ENCODE measurements around the gene CACNA1B. TPM values are rescaled to one million over a fixed set of nuclear protein-coding genes. Genes with fewer than 3 reads are reported as not detected.

The CACNA1B gene
- total RNA-seq, 4 donors from 2014 or later, result not detected

- ATAC-seq (ENCODE audit: low FRiP score), result no peak
- TF ChIP-seq, protein P1, sequence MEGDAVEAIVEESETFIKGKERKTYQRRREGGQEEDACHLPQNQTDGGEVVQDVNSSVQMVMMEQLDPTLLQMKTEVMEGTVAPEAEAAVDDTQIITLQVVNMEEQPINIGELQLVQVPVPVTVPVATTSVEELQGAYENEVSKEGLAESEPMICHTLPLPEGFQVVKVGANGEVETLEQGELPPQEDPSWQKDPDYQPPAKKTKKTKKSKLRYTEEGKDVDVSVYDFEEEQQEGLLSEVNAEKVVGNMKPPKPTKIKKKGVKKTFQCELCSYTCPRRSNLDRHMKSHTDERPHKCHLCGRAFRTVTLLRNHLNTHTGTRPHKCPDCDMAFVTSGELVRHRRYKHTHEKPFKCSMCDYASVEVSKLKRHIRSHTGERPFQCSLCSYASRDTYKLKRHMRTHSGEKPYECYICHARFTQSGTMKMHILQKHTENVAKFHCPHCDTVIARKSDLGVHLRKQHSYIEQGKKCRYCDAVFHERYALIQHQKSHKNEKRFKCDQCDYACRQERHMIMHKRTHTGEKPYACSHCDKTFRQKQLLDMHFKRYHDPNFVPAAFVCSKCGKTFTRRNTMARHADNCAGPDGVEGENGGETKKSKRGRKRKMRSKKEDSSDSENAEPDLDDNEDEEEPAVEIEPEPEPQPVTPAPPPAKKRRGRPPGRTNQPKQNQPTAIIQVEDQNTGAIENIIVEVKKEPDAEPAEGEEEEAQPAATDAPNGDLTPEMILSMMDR (IDR thresholded peaks at IDR 0.05), result no peak
- no peak for DNase-seq (ENCODE audit: low spot score)
Measured at GRCh38 chr9:137870432-137870831, 7.2 kb upstream of the CACNA1B start.

DNA sequence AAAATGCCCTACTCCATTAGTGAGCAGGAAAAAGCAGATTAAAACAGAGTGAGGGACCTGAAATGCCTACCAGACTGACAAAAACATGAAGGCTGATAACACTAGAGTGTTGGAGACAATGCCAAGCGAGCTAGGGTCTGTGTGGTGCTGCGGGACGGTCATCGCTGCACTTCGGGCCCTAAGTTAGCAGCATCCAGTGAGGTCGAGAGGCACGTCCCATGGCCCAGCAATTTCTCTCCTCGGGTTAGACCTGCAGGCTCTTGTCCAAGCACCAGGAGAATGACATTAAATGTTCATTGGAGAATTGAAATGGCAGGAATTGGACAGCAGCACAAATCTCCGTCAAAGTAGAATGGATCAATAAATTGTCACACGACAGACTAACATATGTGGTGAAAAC is 5.3 kb upstream of the CACNA1B start:
- DNase-seq (ENCODE audit: low spot score) (no peak), ATAC-seq (ENCODE audit: low FRiP score) (no peak)
- TF ChIP-seq, protein P1 (IDR thresholded peaks at IDR 0.05), result no peak

- ATAC-seq (ENCODE audit: low FRiP score) (no peak), DNase-seq (ENCODE audit: low spot score) (no peak)
- TF ChIP-seq, protein P1 (IDR thresholded peaks at IDR 0.05), result no peak
Measured at GRCh38 chr9:137873408-137873807, 4.2 kb upstream of the CACNA1B start.

- ATAC-seq (ENCODE audit: low FRiP score) (no peak), DNase-seq (ENCODE audit: low spot score) (no peak)
- TF ChIP-seq, protein P1 (IDR thresholded peaks at IDR 0.05), result no peak
Measured at GRCh38 chr9:137873858-137874362, 3.7 kb upstream of the CACNA1B start.

GRCh38 chr9:137875354-137875753 is 2.2 kb upstream of the CACNA1B start:
- TF ChIP-seq, protein P1 (IDR thresholded peaks at IDR 0.05), result no peak
- DNase-seq (ENCODE audit: low spot score), result no peak
- no peak for ATAC-seq (ENCODE audit: low FRiP score)

- no peak for DNase-seq (ENCODE audit: low spot score)
- TF ChIP-seq, protein P1 (IDR thresholded peaks at IDR 0.05), result no peak
- no peak for ATAC-seq (ENCODE audit: low FRiP score)
Measured at GRCh38 chr9:137875846-137876245, 1.7 kb upstream of the CACNA1B start.

- TF ChIP-seq, protein P1 (IDR thresholded peaks at IDR 0.05), result no peak
- ATAC-seq (ENCODE audit: low FRiP score) (no peak), DNase-seq (ENCODE audit: low spot score) (no peak)
Measured at GRCh38 chr9:137876269-137876668, 1.3 kb upstream of the CACNA1B start.
